Fibroblast of lung (primary cell): Measurements from ENCODE around the gene NDUFS2. TPM values are rescaled to one million over a fixed set of nuclear protein-coding genes. Genes with fewer than 3 reads are reported as not detected.

Experiments
- DNase-seq, 2 donors: peaks; one replicate each; pipeline versions ENCODE4 v3.0.0 to v3.0.0-alpha.2; 2010; ENCODE audit warnings: low read depth in 2 of 2
- H2AFZ ChIP-seq: 2 replicates; pipeline ENCODE4 v1.5.1; 2012; ENCODE audit warnings: low read length, control low read depth, inconsistent platforms
- H3K27ac ChIP-seq: 2 replicates; pipeline ENCODE4 v1.5.1; 2011; ENCODE audit warnings: low read length, control low read depth; ENCODE audit not compliant: insufficient read depth
- H3K27me3 ChIP-seq: 2 replicates; pipeline ENCODE4 v1.5.1; 2011; ENCODE audit warnings: mild to moderate bottlenecking, low read length; ENCODE audit not compliant: control insufficient read depth, insufficient read depth
- H3K36me3 ChIP-seq: 2 replicates; pipeline ENCODE4 v1.5.1; 2011; ENCODE audit warnings: low read length; ENCODE audit not compliant: control insufficient read depth, insufficient read depth
- H3K4me1 ChIP-seq: 2 replicates; pipeline ENCODE4 v1.5.1; 2011; ENCODE audit warnings: low read length; ENCODE audit not compliant: control insufficient read depth, insufficient read depth; ENCODE audit errors: extremely low read depth
- H3K4me2 ChIP-seq: 2 replicates; pipeline ENCODE4 v1.5.1; 2011; ENCODE audit warnings: low read length, control low read depth; ENCODE audit not compliant: insufficient read depth; ENCODE audit errors: extremely low read depth
- H3K4me3 ChIP-seq, 4 experiments: fragments of 200-600 bp in 1 of 4; sonication (generic) in 1 of 4; replicated peaks in 1 of 4; 2 replicates each; pipeline ENCODE4 v1.5.1; 2011 to 2016; ENCODE audit warnings: low read length in 4 of 4, low read depth in 3 of 4, mild to moderate bottlenecking in 3 of 4, control low read depth in 2 of 4, inconsistent platforms in 1 of 4, mixed read lengths in 1 of 4; ENCODE audit not compliant: insufficient read depth in 1 of 4; ENCODE audit errors: control extremely low read depth in 1 of 4
- H3K79me2 ChIP-seq: 2 replicates; pipeline ENCODE4 v1.5.1; 2012; ENCODE audit warnings: mild to moderate bottlenecking, low read length, inconsistent platforms; ENCODE audit not compliant: control insufficient read depth, insufficient read depth
- H3K9ac ChIP-seq: 2 replicates; pipeline ENCODE4 v1.5.1; 2011; ENCODE audit warnings: mild to moderate bottlenecking, low read length, control low read depth; ENCODE audit not compliant: insufficient read depth
- H3K9me3 ChIP-seq: 2 replicates; pipeline ENCODE4 v1.5.1; 2012; ENCODE audit warnings: low read depth, low read length; ENCODE audit not compliant: control insufficient read depth, insufficient read depth
- H4K20me1 ChIP-seq: 2 replicates; pipeline ENCODE4 v1.5.1; 2011; ENCODE audit warnings: low read length; ENCODE audit not compliant: control insufficient read depth, insufficient read depth; ENCODE audit errors: extremely low read depth
- EZH2 ChIP-seq: IDR thresholded peaks from 2 replicates; pipeline ENCODE4 v1.5.1; 2012; ENCODE audit warnings: low read length, control low read depth, mild to moderate bottlenecking; ENCODE audit errors: missing control alignments
- polyA plus RNA-seq, 2 donors: library from polyadenylated mRNA; depleted of rRNA in 1 of 2; stranded (reverse) in 1 of 2; unstranded in 1 of 2; fragments of >200 nt; gene quantifications; 2 replicates each; pipeline ENCODE4 v1.2.1, GENCODE V29; 2011 to 2012; ENCODE audit warnings: missing spikeins in 1 of 2
- total RNA-seq: library from RNA; depleted of rRNA; stranded (reverse); fragments of >200 nt; gene quantifications from 2 replicates; pipeline ENCODE4 v1.2.1, GENCODE V29; 2014
- TF ChIP-seq, protein P1 (sequence below), 2 donors: IDR thresholded peaks in 1 of 2; conservative IDR thresholded peaks in 1 of 2; 1 replicate in 1 of 2; 2 replicates in 1 of 2; pipeline ENCODE4 v1.5.1; 2011 to 2012; ENCODE audit warnings: low read length in 2 of 2, control low read depth in 1 of 2, inconsistent platforms in 1 of 2, low read depth in 1 of 2, mild to moderate bottlenecking in 1 of 2

Gene NDUFS2
- total and polyA plus RNA-seq, 2 donors (not counting 1 experiment from before 2014, with no cell fraction given) = 135 to 194 TPM

DNA sequence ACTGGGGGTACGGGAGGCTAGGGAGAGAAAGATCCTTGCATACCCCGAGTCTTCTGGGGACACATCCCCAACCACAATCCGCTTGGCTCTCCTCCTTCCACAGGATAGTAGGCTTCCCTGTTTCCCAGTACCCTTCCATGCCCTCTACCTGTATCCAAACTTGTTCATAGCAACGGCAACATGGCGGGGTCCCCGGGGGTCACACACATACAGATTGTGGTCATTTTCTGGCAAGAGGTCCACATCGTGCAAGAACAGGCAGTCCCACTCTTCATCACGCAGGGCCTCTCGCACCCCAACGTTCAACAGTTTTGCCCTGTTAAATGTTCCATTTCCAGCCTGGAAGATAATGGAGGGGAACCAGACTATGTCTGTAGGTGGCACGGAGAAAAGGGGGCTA lies 28.5 kb upstream of the NDUFS2 start:
- Histone ChIP-seq H3K9me3 (no peaks in the 10 kb centered on the region), H3K4me1 (peaks cover 16% of the 10 kb centered on the region), H4K20me1 (no peaks in the 10 kb centered on the region), H3K79me2 (peaks cover 6% of the 10 kb centered on the region), H3K36me3 (peaks cover 9% of the 10 kb centered on the region), H2AFZ (no peak overlapping the region), H3K27me3 (no peaks in the 10 kb centered on the region), H3K4me3 (no peak overlapping the region), H3K27ac (peak overlapping the region; percentile 80), H3K9ac (no peak overlapping the region), H3K4me2 (no peak overlapping the region)
- TF ChIP-seq, protein P1, sequence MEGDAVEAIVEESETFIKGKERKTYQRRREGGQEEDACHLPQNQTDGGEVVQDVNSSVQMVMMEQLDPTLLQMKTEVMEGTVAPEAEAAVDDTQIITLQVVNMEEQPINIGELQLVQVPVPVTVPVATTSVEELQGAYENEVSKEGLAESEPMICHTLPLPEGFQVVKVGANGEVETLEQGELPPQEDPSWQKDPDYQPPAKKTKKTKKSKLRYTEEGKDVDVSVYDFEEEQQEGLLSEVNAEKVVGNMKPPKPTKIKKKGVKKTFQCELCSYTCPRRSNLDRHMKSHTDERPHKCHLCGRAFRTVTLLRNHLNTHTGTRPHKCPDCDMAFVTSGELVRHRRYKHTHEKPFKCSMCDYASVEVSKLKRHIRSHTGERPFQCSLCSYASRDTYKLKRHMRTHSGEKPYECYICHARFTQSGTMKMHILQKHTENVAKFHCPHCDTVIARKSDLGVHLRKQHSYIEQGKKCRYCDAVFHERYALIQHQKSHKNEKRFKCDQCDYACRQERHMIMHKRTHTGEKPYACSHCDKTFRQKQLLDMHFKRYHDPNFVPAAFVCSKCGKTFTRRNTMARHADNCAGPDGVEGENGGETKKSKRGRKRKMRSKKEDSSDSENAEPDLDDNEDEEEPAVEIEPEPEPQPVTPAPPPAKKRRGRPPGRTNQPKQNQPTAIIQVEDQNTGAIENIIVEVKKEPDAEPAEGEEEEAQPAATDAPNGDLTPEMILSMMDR (conservative IDR thresholded peaks at IDR 0.05 in 1 of 2, IDR thresholded peaks at IDR 0.05 in 1 of 2; ENCODE audit: low read depth in 1 of 2, low read length in 2 of 2) = no peak
- TF ChIP-seq EZH2 = no peak
- no peak for DNase-seq

DNA sequence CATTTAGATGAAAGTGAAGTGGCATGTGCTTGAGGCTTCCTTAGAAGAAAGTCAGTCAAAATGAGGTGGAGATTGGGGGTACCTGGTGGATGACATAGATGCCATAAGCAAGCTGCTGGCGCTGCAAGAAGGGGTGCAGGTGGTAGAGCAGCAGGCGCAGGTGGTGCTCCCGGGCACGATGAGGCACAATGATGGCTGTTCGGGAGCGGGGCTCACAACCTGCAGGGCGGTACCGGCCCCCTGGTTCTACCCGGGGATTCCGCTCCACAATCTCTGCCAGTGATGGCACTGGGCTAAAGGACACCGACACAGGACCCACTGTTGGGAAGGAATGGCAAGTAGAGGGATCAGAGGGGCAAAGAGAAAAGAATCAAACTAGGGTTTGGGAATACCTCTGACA lies 27.3 kb upstream of the NDUFS2 start:
- Histone ChIP-seq H3K4me2 (no peak overlapping the region), H3K9ac (no peak overlapping the region), H4K20me1 (no peaks in the 10 kb centered on the region), H3K9me3 (no peaks in the 10 kb centered on the region), H3K27me3 (no peaks in the 10 kb centered on the region), H3K79me2 (peaks cover 6% of the 10 kb centered on the region), H3K4me1 (peaks cover 16% of the 10 kb centered on the region), H3K36me3 (peaks cover 9% of the 10 kb centered on the region), H3K4me3 (no peak overlapping the region), H2AFZ (no peak overlapping the region), H3K27ac (no peak overlapping the region)
- no peak for DNase-seq
- TF ChIP-seq, protein P1 (conservative IDR thresholded peaks at IDR 0.05 in 1 of 2, IDR thresholded peaks at IDR 0.05 in 1 of 2; ENCODE audit: low read depth in 1 of 2, low read length in 2 of 2) = no peak
- TF ChIP-seq EZH2 = no peak

DNA sequence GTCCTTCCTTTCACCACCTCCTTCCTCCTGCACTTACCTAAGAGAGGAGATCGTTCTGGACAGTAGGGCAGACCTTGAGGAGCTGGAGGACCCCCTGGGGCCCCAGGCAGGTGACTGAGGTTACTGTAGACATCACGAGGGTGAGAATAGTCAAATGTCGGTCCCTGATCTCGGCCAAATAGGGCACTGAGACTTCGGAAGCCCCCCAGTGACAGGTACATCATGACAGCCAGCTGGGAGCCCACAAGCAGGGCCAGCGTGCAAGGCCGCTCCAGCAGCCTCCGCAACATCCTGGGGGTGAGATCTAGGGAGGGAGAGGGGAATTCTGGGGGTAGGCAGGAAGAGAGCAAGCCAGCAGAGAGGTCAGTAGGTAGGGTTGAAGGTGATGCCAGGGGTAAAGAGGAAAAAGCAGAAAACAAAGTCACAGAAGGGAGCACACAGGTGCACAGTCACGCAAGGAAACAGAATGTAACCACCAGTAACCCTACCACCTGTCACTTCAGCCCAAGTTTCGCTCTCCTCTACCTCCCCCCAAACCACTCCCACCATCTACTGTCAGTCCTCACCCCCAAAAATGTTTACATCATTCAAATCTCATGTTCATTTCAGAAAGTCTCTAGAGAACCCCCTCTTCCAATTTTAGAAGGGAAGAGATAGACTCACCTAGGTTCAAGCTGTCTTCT lies 26.3 kb upstream of the NDUFS2 start:
- TF ChIP-seq EZH2 = no peak
- TF ChIP-seq, protein P1 (conservative IDR thresholded peaks at IDR 0.05 in 1 of 2, IDR thresholded peaks at IDR 0.05 in 1 of 2; ENCODE audit: low read depth in 1 of 2, low read length in 2 of 2) = no peak
- H3K4me1 ChIP-seq = peaks cover 16% of the 10 kb centered on the region
- H4K20me1 ChIP-seq = no peaks in the 10 kb centered on the region
- peak overlapping the region; percentile 96 for H3K4me2 ChIP-seq
- peaks cover 6% of the 10 kb centered on the region for H3K79me2 ChIP-seq
- H2AFZ ChIP-seq = no peak overlapping the region
- no peak overlapping the region for H3K9ac ChIP-seq
- DNase-seq = no peak
- no peaks in the 10 kb centered on the region for H3K9me3 ChIP-seq
- H3K36me3 ChIP-seq = peaks cover 9% of the 10 kb centered on the region
- no peaks in the 10 kb centered on the region for H3K27me3 ChIP-seq
- H3K4me3 ChIP-seq = peak overlapping the region in 2 of 4 experiments; percentile 91
- H3K27ac ChIP-seq = no peak overlapping the region
